Stimulated activated CD4-positive, alpha-beta T cell treated with anti-CD3 and anti-CD28 coated beads, Interleukin-2, amount 100 ng/mL, for 24 hours (primary cell): ENCODE results near the gene SHISA7.
"Not testable (repeated sequence)": the region's sequence is repeated elsewhere in the genome, so short reads cannot be mapped to it uniquely, and the experiment has no call there.

Experiments
- DNase-seq, 2 donors: peaks; one replicate each; pipeline ENCODE4 v3.0.0-alpha.2; 2020

SHISA7 gene

DNA sequence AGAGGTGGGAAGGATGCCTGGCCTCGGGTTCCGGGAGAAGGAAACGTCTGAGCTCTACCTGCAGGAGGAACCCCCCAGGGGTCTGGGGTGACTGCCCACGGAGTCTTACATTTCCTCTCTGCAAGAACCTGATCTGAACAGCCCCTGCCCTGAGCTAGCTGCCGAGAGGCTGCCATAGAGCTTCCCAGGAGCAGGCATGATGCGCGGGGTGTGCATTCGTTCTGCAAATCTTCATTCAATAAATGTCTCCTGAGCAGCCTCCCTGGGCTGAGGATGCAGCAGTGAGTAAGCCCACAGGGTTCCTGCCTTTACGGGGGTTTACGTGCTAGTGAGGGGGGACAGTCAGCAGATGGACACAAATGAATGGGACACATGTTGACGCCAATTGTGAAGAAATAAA, 1.5 kb upstream of the SHISA7 start:
- DNase-seq = no peak

DNA sequence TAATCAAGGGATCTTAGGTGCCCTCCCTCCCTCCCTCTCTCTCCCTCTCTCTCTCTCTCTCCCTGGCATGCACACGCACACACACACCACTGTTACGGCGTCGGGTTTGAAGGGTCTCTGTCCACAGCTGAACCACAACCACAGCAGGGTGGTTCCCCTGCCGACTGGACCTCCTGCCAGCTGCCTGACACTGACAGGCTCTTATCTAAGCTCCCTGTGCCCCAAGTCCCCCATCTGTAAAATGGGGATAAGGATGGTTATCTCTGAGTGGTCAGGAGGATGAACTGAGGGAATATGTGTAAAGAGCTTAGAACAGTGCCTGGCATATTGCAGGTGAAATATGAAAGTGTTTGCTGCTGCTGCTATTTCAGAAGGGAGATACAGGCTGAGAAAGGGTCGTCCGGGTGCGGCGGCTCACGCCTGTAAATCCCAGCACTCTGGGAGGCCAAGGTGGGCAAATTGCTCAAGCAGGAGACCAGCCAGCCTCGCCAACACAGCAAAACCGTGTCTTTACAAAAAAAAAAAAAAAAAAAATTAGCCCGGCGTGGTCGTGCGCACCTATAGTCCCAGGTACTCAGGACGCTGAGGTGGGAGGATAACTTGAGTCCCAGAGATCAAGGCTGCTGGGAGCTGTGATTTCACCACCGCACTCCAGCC, 852 bp upstream of the SHISA7 start:
- no peak for DNase-seq

DNA sequence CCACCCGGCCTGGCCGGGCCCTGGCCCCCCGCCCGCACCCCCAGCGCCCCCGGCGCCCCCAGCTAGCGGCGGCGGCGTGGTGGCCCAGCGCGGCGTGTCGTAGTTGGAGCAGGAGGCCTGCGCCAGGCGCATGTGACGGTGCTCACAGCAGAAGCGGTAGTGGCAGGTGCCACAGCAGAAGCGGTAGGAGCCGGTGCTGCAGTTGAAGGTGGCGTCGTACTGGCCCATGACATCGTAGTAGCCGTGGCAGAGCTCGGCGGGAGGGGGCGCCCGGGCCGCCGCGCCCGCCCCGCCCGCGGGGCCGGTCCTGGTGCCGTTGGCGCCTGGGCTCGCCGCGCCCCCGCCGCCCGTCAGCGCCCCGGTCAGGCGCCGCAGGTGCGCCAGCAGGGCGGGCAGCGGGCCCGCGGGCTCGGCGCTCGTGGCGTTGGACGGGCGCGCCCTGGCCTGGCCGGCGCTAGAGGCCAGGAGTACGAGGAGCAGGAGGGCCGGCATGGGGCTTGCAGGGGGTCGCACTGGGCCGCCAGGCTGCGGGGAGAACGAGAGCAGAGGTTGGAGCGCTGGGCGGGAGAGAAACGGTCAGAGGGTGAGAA, 633 bp downstream of the SHISA7 start:
- no peak for DNase-seq

DNA sequence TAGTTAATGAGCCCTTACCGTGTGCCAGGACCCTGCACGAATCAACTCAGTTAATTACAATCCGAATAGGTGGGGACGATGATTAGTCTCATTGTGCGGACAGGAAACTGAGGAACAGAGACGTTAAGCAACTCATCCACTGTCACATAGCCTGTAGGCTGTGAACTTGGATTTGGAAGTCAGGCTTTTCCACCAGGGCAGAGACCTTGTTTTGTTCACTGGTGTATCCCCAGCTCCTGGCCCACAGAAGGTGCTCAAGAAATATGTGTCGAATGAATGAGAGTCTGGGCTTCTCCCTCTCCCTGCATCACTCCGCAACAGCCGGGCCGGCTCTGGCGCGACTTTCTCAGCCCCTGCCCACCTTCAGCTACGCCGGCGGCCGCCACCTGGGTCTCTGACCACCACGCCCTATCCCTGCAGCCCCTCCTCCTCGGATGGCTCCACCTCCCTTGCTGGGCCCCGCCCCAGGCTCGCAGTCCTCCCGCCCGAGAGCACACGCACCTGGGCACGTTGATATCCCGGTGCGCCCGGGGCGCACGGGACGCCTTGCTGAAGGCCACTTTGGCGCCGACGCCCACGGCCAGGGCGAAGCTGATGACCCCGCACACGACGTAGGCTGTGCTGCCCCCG, 1.3 kb downstream of the SHISA7 start:
- peak in 1 of 2 donors; percentile 38 for DNase-seq

DNA sequence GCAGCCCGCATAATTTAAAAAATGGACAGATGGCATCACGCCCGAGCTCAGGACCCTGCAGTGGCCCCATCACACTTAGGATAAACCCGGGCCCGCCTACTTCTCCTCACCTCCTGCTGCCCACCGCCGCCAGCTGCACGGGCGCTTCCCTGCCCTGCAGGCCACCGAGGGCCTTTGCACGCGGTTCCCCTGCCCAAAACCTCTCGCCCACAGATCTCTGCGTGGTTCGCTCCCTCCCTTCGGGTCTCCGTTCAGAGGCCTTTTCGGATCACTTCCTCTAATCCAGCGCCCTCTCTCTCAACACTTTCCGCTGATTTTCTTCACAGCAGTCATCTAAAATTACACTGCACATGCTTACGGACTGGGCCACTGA, 1.8 kb downstream of the SHISA7 start:
- DNase-seq = no peak

DNA sequence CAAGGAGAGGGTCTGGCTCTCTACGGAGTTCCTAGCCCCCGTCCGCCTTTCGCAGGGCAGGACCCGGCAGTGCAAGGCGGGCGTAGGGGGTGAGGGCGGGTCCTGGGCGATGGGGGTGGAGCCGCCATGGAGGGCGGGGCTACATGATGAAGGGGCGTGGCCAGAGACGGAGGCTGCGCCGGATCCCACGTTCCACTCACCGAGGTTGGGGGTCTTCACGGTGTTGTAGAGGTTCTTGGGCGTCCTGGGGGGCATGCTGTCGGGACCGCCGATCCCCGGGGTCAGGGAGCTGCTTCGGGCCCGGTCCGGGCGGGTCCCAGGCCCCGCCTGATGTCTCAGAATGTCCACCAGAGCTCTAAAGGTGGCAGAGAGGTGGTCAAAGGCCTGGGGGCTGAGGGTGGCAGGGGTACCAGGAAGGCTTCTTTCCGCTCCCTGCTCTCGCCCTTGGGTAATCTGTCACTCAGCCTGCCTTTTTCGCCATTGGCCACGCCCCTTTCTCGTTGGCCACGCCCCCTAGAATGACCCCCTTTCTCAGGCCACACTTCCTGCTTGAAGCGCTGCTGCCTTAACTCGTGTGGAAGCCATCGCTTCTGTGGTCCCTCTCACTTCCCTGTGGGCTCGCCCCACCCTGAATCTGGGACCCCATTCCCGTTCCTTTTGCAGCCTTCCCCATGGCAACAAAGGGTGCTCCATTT, 2.5 kb downstream of the SHISA7 start:
- DNase-seq = no peak

DNA sequence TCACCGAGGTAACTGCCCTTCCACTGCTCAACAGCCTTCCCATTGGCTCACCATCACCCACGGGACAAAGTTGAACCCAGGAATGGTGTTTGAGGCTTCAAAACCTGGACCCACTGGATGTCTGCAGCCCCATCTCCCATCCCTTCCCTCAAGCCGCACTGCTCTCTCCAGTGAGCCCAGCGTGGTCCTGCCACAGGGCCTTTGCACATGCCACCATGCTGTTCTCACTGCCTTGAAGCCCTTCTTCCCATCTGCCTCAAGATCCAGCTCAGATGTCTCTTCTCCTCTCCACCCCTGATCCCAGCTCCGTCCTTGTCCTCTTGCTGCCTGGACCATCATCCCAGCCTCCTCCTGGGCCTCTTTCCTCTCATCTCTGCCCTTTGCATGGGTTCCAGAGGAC, 4.0 kb downstream of the SHISA7 start:
- no peak for DNase-seq

DNA sequence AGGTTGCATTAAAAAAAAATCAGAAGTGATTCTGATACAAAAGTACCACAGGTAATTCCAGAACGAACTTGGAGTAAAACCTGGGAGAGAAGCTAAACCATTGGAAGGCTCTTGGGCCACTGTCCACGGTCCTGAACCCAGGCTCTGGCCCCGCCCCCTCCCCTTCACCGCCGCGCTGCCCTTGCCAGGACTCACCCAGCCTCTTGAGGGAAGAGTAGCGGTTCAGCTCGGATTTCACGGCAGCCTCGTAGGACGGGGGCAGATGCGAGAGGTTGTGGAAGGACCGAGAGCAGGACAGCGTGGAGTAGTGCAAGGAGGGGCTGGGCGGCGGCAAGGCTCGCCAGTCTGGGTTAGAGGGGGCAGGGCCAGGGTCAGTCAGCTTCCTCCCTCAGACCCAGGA, 5.7 kb downstream of the SHISA7 start:
- DNase-seq = no peak

DNA sequence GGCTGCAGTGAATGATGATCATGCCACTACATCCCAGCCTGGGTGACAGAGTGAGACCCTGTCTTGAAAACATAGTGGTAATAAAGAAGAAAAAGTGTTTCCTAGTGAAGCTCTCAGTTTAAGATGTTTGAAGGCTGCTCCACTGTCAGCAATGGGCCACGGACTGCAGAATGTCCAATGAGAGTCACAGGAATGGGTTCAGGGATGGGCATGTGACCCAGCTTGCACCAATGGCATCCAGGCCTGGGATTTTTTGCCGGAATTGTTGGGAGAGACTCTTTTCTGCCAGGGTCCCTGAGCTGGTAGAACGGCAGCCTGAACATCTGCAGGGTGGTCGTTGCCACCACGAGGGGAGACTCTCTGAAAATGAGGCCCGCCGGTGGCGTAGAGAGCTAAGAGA, 6.3 kb downstream of the SHISA7 start:
- no peak for DNase-seq

DNA sequence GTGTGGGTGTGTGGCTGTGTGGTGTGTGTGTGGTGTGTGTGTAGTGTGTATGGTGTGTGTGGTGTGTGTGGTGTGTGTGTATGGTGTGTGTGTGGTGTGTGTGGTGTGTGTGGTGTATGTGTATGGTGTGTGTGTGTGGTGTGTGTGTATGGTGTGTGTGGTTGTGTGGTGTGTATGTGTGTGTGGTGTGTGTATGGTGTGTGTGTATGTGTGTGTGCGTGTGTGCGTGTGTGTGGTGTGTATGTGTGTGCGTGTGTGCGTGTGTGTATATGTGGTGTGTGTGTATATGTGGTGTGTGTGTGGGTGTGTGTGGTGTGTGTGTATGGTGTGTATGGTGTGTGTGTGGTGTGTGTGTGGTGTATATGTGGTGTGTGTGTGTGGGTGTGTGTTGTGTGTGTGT, 8.1 kb downstream of the SHISA7 start:
- DNase-seq = no peak

DNA sequence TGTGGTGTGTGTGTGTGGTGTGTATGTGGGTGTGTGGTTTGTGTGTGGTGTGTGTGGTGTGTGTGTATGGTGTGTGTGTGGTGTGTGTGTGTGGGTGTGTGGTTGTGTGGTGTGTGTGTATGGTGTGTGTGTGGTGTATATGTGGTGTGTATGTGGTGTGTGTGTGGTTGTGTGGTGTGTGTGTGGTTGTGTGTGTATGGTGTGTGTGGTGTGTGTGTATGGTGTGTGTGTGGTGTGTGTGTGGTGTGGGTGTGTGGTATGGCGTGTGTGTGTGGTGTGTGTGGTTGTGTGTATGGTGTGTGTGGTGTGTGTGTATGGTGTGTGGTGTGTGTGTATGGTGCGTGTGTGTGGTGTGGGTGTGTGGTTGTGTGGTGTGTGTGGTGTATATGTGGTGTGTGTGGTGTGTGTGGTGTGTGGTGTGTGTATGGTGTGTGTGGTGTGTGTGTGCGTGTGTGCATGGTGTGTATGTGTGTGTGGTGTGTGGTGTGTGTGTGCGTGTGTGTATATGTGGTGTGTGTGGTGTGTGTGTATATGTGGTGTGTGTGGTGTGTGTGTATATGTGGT, 8.7 kb downstream of the SHISA7 start:
- no peak for DNase-seq

DNA sequence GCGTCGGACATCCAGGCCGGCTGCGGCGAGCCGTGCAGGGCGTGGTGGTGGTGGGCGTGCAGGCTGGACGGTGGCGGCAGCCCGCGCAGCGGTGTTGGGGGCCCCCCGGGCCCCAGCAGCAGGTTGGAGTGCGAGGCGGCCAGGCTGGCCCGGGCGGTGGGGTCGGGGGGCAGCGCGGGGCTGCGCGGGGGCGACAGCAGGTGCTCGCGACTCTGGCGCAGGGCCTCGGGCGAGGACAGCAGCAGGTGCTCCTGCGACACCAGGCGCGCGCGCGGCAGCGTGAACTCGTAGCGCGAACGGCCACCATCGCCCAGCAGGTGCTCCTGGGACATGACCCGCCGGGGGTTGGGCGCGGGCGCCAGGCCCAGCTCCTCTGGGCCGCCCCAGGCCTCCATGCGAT, 9.8 kb downstream of the SHISA7 start:
- no peak for DNase-seq

DNA sequence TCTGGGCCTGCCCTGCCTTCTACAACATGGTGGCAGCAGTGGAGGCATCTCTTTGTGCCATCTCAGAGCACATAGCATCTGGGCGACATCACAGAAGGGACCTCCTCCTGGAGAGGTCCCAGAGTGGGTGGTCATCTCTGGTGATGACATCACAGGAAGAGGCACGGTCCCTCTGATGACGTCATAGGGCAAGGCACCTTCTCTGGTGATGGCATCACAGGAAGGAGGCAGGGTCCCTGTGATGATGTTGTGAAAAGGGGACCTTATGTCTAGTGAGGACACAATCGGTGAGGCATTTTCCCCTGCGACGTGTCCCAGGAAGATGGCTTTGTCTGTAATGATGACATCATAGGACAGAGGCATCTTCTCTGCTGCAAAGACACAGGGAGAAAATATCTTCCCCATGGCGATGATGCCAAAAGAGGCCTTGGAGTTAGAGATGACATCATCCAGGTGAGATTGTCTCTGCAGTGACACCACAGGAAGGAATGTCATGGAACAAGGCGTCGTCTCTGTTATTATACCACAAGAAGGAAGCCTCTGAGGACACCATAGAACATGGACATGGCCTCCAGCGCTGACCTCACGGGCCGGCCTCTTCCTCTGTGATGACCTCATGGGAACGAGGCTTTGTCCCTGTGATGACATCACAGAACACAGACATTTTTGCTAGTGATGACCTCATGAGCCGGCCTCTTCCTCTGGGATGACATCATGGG, 10.7 kb downstream of the SHISA7 start:
- DNase-seq = no peak

DNA sequence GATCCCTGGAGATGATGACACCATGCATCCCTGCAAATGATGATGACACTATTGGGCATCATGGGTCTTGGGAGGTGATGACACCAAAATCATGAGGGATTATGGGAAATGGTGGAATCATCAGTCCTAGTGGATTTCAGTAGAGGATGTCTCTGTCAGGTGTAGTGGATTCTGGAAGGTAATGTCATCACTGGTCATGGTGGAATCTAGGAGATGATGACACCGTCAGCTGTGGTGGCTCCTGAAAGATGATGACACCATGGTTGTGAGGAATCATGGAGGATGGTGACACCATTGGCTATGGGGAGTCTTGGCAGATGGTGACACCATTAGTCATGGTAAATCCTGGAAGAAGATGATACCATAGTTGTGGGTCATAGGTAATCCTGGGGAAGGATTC, 11.9 kb downstream of the SHISA7 start:
- no peak for DNase-seq

DNA sequence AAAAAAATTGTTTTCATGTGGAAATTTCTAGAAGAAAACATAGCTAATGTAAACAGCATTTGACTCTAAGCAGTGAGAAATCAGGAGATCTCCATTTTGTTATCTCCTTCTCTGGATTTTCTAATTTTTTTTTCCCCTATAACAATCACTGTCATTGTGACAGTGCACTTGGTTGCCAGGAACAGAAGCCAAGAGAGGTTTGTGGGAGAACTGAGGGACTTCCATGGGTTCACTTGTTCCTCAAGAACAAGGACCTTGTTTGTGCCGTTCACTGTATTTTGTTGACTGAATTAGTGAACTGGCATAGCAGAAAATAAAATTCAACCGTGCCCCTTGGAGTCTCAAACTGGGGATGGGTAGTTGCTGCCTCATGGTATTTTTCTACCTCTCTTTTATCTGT, 17.1 kb downstream of the SHISA7 start:
- no peak for DNase-seq

DNA sequence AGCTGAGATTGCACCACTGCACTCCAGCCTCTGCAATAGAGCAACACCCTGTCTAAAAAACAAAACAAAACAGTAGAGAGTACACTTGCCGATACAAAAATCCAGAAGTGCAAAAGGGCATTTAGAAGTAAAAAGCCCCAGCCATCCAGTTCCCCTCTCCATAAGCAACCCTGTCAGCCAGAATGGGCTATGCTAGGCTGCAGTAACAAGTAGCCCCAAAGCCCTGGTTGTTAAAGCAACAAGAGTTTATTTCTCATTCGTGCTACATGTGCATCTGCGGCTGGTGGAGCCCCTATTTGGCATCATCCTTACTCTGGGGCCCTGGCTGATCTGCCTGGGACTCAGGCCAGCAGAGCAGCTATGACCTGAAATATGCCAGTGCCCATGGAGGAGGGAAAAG, 18.6 kb downstream of the SHISA7 start:
- no peak for DNase-seq

DNA sequence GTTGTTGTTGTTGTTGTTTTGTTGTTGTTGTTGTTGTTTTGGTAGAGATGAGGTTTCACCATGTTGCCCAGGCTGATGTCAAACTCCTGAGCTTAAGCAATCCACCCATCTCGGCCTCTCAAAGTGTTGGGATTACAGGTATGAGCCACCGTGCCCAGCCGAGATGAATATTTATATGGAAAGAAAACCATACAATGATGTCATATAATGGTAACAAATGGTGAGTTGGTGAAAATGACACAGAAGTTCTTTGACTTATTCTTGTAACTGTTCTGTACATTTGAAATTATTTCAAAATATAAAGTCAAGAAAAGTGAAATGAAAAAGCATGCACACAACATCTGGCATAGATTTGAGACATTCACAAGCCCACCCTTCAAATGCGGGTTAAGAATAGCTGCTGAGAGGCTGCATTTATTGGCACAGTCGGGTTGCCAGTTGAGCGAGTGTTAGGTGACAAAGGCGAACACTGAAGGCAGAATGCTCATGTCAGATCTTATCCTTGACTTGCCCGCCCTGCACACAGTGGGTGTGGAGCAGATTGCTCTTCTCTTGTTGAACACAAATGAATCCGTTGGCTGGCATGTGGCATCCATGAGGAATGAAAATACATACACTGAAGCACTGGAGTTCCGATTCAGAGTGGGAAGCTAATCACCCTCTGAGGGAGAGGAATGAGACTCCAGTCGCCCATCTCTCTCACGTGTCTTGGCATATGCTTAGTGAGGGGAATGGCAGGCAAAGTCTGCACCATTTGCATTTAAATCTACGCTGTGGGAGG, 19.7 kb downstream of the SHISA7 start:
- no peak for DNase-seq

DNA sequence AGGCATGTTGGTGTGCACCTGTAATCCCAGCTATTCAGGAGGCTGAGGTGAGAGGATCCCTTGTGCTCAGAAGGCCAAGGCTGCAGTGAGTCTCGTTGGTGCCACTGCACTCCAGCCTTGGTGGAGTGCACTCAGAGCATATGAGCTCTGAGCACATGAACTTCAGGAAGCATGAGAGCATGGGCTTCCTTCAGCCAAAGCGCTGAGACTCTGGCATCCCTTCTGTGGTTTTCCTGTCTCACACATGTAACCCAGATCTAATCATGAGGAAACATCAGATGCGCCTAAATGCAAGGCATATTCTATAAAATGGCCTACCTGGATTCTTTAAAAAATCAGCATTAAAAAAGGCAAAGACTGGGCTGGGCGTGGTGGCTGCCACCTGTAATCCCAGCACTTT, 21.8 kb downstream of the SHISA7 start:
- not testable (repeated sequence) for DNase-seq

DNA sequence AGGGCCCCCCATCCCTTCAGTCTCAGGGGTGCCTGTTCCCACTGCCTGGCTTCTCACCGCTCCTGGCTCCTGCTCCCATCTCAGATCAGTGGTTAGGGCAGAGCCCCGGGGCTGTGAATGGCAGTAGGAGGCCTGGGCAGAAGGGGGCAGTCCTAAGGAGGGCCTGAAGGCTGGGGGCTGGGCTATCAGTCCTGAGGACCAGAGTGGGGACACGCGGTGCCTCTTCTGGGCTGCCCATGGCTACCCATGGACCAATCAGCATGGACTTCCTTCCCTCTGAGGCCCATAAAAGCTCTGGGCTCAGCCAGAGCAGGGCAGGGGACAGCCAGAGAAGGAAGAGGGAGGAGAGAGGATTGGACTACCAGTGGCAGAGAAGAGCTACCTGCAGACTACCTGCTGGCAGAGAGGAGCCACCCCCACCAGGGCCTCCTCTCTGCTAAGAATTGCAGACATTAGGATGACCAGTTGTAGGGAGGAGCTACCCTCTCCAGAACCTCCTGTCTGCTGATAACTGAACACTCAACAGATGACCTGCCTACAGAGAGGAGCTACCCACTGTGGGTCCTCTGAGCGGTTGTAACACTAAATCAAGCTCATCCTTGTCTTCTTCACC, 23.4 kb downstream of the SHISA7 start:
- no peak for DNase-seq

DNA sequence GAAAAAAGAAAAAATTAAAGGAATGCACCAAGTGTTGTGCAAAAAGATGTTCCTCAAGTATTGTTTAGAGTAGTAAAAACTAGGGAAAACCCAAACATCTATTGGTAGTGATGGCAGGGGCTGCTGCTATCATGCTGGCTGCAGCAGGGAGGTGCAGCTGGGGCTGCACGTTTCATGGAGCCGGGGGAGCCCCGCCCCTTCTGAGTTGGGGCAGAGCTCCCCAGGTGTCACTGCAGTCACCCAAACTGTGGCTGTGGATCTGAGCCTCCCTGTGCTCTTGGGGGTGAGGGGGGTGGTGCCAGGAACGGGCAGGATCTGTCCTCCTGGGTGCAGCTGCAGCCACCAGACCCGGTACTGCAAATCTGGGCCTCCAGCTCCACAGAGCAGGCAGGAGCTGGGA, 24.0 kb downstream of the SHISA7 start:
- DNase-seq = no peak

DNA sequence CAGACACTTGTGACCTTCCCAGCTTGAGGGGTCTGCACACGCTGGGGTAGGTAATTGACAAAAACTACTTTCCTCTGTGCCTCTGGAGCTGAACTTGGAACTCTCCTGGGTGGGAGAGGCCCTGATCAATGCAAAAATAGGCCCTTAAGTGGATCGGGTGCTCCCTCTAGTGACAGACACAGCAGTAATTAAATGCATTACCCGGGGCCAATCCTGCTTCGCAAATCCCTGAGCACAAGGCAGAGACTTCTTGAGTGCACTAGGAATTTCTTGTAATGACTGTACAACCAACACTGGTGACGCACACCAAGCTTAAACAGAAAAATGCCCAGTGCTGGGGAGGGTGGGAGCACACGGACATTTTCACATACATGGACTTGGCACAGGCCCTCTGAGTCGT, 24.9 kb downstream of the SHISA7 start:
- peak; percentile 49 to 63 for DNase-seq

DNA sequence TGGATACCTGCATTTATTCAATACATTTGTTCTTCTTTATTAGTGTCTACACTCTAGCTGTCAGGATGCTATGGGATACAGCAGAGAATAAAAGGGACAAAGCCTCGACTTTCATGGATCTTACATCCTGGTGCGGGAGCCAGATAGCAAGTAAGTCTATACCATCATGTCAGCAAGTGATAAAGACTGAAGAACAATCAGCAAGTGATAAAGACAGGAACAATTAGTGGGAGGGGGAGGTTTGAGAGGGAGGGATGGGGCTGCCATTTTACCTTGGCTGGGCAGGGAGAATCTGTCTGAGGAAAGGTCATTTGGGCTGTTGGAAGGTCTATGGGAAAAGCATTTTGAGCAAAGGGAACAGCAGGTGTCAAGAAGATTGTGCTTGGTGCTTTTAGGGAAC, 32.9 kb downstream of the SHISA7 start:
- DNase-seq = no peak
